NT2/D1 (cell line): ENCODE results near the gene DTD1.

Experiments
- SUZ12 ChIP-seq: IDR thresholded peaks from 2 replicates; pipeline ENCODE4 v1.6.1; 2011; ENCODE audit not compliant: insufficient read length, insufficient read depth; ENCODE audit errors: extremely low read depth
- YY1 ChIP-seq: IDR thresholded peaks from 2 replicates; pipeline ENCODE4 v1.6.1; 2011; ENCODE audit not compliant: insufficient read length, insufficient read depth
- ZNF274 ChIP-seq: IDR thresholded peaks from 2 replicates; pipeline ENCODE4 v1.6.1; 2011; ENCODE audit warnings: mild to moderate bottlenecking, low read depth, low read length

GRCh38 chr20:18625907-18626655 lies 38.2 kb downstream of the DTD1 start:
- TF ChIP-seq ZNF274 (no peak), SUZ12 (no peak), YY1 (no peak)
